22Rv1 (cell line): ENCODE measurements around the gene LPIN2.

ENCODE experiments used
- CTCF ChIP-seq: fragments of 450-650 bp; IDR thresholded peaks from 2 replicates; pipeline ENCODE4 v1.5.1; 2017; ENCODE audit warnings: mild to moderate bottlenecking
- ZFX ChIP-seq: fragments of 450-650 bp; IDR thresholded peaks from 2 replicates; pipeline ENCODE4 v1.6.1; 2017; ENCODE audit warnings: antibody characterized with exemption, borderline replicate concordance

DNA sequence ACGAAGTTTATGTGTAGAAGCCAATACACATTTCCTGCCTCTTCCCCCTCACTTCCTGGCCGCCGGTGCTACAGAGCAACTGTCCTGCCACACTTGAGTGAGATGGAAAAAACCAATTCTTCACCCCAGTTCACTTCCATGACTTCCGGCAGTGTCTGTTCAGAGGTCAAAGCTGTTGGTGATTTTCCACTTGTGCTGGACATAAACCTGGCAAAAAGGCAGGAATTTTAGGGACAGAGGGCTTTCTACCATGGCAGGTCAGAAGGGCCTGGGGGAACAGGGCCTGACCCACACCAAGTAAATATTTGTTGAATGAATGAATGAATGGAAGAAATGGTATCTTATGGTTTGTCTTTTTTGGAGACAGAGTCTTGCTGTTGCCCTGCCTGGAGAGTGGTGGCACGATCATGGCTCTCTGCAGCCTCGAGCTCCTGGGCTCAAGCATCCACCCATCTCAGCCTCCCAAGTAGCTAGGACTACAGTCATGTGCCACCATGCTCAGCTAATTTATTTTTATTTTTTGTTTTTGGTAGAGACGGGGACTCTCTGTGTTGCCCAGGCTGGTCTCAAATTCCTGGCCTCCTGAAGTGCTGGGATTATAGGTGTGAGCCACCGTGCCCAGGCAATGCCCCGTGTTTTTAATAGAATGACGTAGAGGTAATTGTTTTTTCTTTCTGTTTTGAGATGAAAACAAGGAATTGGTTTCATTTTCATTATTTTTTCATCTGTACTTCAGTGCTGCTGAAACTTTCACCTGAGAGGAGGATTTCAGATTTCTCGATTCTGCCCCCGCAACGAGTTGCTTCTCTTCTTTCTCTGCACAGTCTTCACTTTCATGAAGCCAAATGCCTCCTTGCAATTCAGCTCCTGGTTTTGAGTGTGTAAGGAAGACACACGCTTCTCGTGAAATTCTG is 48.0 kb upstream of the LPIN2 start:
- TF ChIP-seq CTCF (no peak), ZFX (no peak)
